Kidney epithelial cell (primary cell): Measurements from ENCODE around the gene SPOCK1. TPM values are rescaled to one million over a fixed set of nuclear protein-coding genes. Genes with fewer than 3 reads are reported as not detected.

Experiments used
- DNase-seq: peaks from one replicate; pipeline ENCODE4 v3.0.0-alpha.2; 2010; ENCODE audit warnings: low read depth
- H3K27me3 ChIP-seq: 2 replicates; pipeline ENCODE4 v1.6.0; 2011; ENCODE audit warnings: low read length; ENCODE audit not compliant: control insufficient read depth, insufficient read depth
- H3K36me3 ChIP-seq: 2 replicates; pipeline ENCODE4 v1.5.1; 2011; ENCODE audit warnings: low read length; ENCODE audit not compliant: control insufficient read depth, insufficient read depth
- H3K4me3 ChIP-seq: 2 replicates; pipeline ENCODE4 v1.5.1; 2011; ENCODE audit warnings: low read depth, mild to moderate bottlenecking, control low read depth, low read length
- CTCF ChIP-seq: IDR thresholded peaks from 2 replicates; pipeline ENCODE4 v1.5.1; 2011; ENCODE audit warnings: mild to moderate bottlenecking, moderate library complexity, low read length, control low read depth, inconsistent platforms; ENCODE audit not compliant: insufficient read depth, poor library complexity, severe bottlenecking
- total RNA-seq: library from RNA; depleted of rRNA; stranded (reverse); fragments of >200 nt; gene quantifications from 2 replicates; pipeline ENCODE4 v1.2.3, GENCODE V29; 2015

The SPOCK1 gene
- total RNA-seq, 1 donor from 2014 or later: 13.1 TPM

GRCh38 chr5:137504916-137505315 lies 5.8 kb upstream of the SPOCK1 start:
- DNase-seq: no peak
- H3K36me3 ChIP-seq: no peaks in the 10 kb centered on the region
- TF ChIP-seq CTCF: no peak
- H3K4me3 ChIP-seq: no peak overlapping the region
- no peaks in the 10 kb centered on the region for H3K27me3 ChIP-seq

- DNase-seq: no peak
- no peaks in the 10 kb centered on the region for H3K27me3 ChIP-seq
- no peak for TF ChIP-seq CTCF
- H3K4me3 ChIP-seq: no peak overlapping the region
- H3K36me3 ChIP-seq: no peaks in the 10 kb centered on the region
Measured at GRCh38 chr5:137503456-137503855, 4.3 kb upstream of the SPOCK1 start.

GRCh38 chr5:137502632-137503031 lies 3.5 kb upstream of the SPOCK1 start:
- no peak for DNase-seq
- Histone ChIP-seq H3K36me3 (no peaks in the 10 kb centered on the region), H3K4me3 (no peak overlapping the region), H3K27me3 (no peaks in the 10 kb centered on the region)
- no peak for TF ChIP-seq CTCF

GRCh38 chr5:137501846-137502406 lies 2.8 kb upstream of the SPOCK1 start:
- Histone ChIP-seq H3K4me3 (no peak overlapping the region), H3K27me3 (no peaks in the 10 kb centered on the region), H3K36me3 (no peaks in the 10 kb centered on the region)
- no peak for TF ChIP-seq CTCF
- no peak for DNase-seq

GRCh38 chr5:137501226-137501625 lies 2.1 kb upstream of the SPOCK1 start:
- DNase-seq: no peak

More at GRCh38 chr5:137501226-137501625, 2.1 kb upstream of the SPOCK1 start:
- no peak overlapping the region for H3K4me3 ChIP-seq
- H3K27me3 ChIP-seq: no peaks in the 10 kb centered on the region
- no peak for TF ChIP-seq CTCF
- H3K36me3 ChIP-seq: no peaks in the 10 kb centered on the region
